Adrenal gland (tissue), 12 donors: ENCODE results near the gene KCTD13. TPM values are rescaled to one million over a fixed set of nuclear protein-coding genes. Genes with fewer than 3 reads are reported as not detected.
"Not testable (repeated sequence)": the region's sequence is repeated elsewhere in the genome, so short reads cannot be mapped to it uniquely, and the experiment has no call there.

Experiments used
- DNase-seq, 7 donors: peaks; one replicate each; pipeline ENCODE4 v3.0.0-alpha.2; 2019 to 2020
- H3K27ac ChIP-seq, 5 donors: fragments of 200-600 bp; sonication (generic) in 4 of 5; 1 replicate in 3 of 5; 2 replicates in 2 of 5; pipeline versions ENCODE4 v1.5.1 to v1.8.0; 2016 to 2020; ENCODE audit warnings: mild to moderate bottlenecking in 1 of 5
- H3K27me3 ChIP-seq: fragments of 200-600 bp; 2 replicates; pipeline ENCODE4 v1.8.0; 2021
- H3K36me3 ChIP-seq, 2 donors: fragments of 200-600 bp; replicated peaks in 1 of 2; 1 replicate in 1 of 2; 2 replicates in 1 of 2; pipeline versions ENCODE4 v1.5.1 to v1.8.0; 2018 to 2022
- H3K4me1 ChIP-seq, 2 donors: fragments of 200-600 bp; replicated peaks in 1 of 2; 1 replicate in 1 of 2; 2 replicates in 1 of 2; pipeline versions ENCODE4 v1.5.1 to v1.8.0; 2018 to 2021
- H3K4me3 ChIP-seq, 4 donors: fragments of 200-600 bp; sonication (generic) in 3 of 4; one replicate each; pipeline ENCODE4 v1.5.1; 2016 to 2018
- H3K9me3 ChIP-seq, 3 donors: fragments of 200-600 bp; sonication (generic) in 1 of 3; replicated peaks in 1 of 3; 1 replicate in 2 of 3; 2 replicates in 1 of 3; pipeline versions ENCODE4 v1.5.1 to v1.8.0; 2016 to 2021
- CTCF ChIP-seq, 6 experiments: fragments of 450-650 bp in 4 of 6; fragments of 200-600 bp in 2 of 6; sonication (generic) in 1 of 6; IDR thresholded peaks; 1 replicate in 5 of 6; 2 replicates in 1 of 6; pipeline versions ENCODE4 v1.5.1 to v1.8.0; 2016 to 2021; ENCODE audit warnings: antibody characterized with exemption in 6 of 6, mild to moderate bottlenecking in 2 of 6, moderate library complexity in 1 of 6
- POLR2A ChIP-seq, 2 donors: fragments of 450-650 bp; IDR thresholded peaks; one replicate each; pipeline ENCODE4 v1.6.1; 2017; ENCODE audit warnings: antibody characterized with exemption in 2 of 2, mild to moderate bottlenecking in 2 of 2, moderate library complexity in 1 of 2
- WGBS, 4 donors: extraction: QIAGEN DNeasy Blood & Tissue Kit in 2 of 4; methylation state at CpG; one replicate each; pipeline versions ENCODE4 v1.1.5 to v1.1.7; 2013 to 2017; 5-methylcytosine and 5-hydroxymethylcytosine counted together
- intact Hi-C, 2 donors: fragments of 100-400 bp; cut with DNase I; formaldehyde crosslinking; loops; one replicate each; pipeline versions ENCODE4 v1.14.1 to v1.15.0; 2022 to 2023
- polyA plus RNA-seq, 3 donors: library from polyadenylated mRNA; stranded (reverse); fragments of 200-250 nt in 2 of 3; fragments of 350-450 nt in 1 of 3; fragmentation: Illumina TruSeq in 1 of 3; extraction: RNeasy Lipid Tissue Mini Kit (QIAGEN cat#74804) in 1 of 3; gene quantifications; one replicate each; pipeline ENCODE4 v1.2.3, GENCODE V29; 2013 to 2014
- total RNA-seq, 9 donors: library from RNA; depleted of rRNA in 4 of 9; stranded (reverse); fragments of >200 nt in 4 of 9; fragments of 120-200 nt in 1 of 9; fragmentation: NEBNext Ultra II Directional in 1 of 9; extraction: Animal tissue kit (Norgen Biotek cat#: 25700) in 1 of 9; gene quantifications; one replicate each; pipeline versions ENCODE4 v1.1.0 to v1.2.4, GENCODE V29; 2013 to 2023
- donor health status: healthy with polysubstance abuse.
- donor health status: Bipolar disorder and iron deficiency.
- donor health status: DM: yes; HTN: yes; CAD: no.
- donor health status: DM: no; HTN: no; CAD: no.
- donor health status: DM: no; HTN: no; CAD: no.
- donor health status: DM: yes; HTN: yes; CAD: no.

Gene KCTD13
- total and polyA plus RNA-seq, 12 donors: 6.2 to 39.4 (median 21.4) TPM

GRCh38 chr16:29891525-29892457 lies 34.2 kb downstream of the KCTD13 start:
- Histone ChIP-seq H3K4me3 (no peak overlapping the region), H3K4me1 (no peaks in the 10 kb centered on the region), H3K36me3 (no peaks in the 10 kb centered on the region), H3K9me3 (no peaks in the 10 kb centered on the region), H3K27ac (no peak overlapping the region), H3K27me3 (no peaks in the 10 kb centered on the region)
- intact Hi-C loops: no loop called here
- no peak for TF ChIP-seq CTCF (IDR thresholded peaks at IDR 0.05)
- TF ChIP-seq POLR2A (IDR thresholded peaks at IDR 0.05): no peak
- WGBS, 4 donors: 70 to 77% (median 74%) methylated on average over 9 to 10 of the region's 10 CpGs
- no peak for DNase-seq

- H3K9me3 ChIP-seq, H3K27me3 ChIP-seq, H3K36me3 ChIP-seq, DNase-seq, H3K4me1 ChIP-seq, H3K27ac ChIP-seq, intact Hi-C loops, H3K4me3 ChIP-seq: not testable (repeated sequence)
- WGBS, 4 donors: 91 to 100% (median 96%) methylated on average over 2 to 3 of the region's 3 CpGs
These were observed 36.7 kb downstream of the KCTD13 start for GRCh38 chr16:29889372-29889771.

GRCh38 chr16:29883987-29884386 lies 42.0 kb downstream of the KCTD13 start:
- TF ChIP-seq POLR2A (IDR thresholded peaks at IDR 0.05) (no peak), CTCF (IDR thresholded peaks at IDR 0.05) (no peak)
- Histone ChIP-seq H3K4me1 (no peaks in the 10 kb centered on the region), H3K4me3 (no peak overlapping the region), H3K36me3 (no peaks in the 10 kb centered on the region), H3K27ac (no peak overlapping the region), H3K27me3 (no peaks in the 10 kb centered on the region), H3K9me3 (no peaks in the 10 kb centered on the region)
- 85 to 92% (median 88%) methylated on average over 5 to 6 of the region's 6 CpGs for WGBS, 4 donors
- DNase-seq: no peak
- intact Hi-C loops: no loop called here

- no peaks in the 10 kb centered on the region for H3K36me3 ChIP-seq
- no peak overlapping the region for H3K27ac ChIP-seq
- no peaks in the 10 kb centered on the region for H3K27me3 ChIP-seq
- peaks cover 0 to 3% of the 10 kb centered on the region in 2 donors for H3K4me1 ChIP-seq
- 90 to 97% (median 95%) methylated on average over 3 of the region's 3 CpGs for WGBS, 4 donors
- H3K9me3 ChIP-seq: no peaks in the 10 kb centered on the region
- no peak overlapping the region for H3K4me3 ChIP-seq
- no peak for TF ChIP-seq CTCF (IDR thresholded peaks at IDR 0.05)
- no peak for TF ChIP-seq POLR2A (IDR thresholded peaks at IDR 0.05)
- DNase-seq: no peak
- intact Hi-C loops: no loop called here
These were observed 45.0 kb downstream of the KCTD13 start for GRCh38 chr16:29881050-29881449.

GRCh38 chr16:29878172-29878571 lies 47.9 kb downstream of the KCTD13 start:
- Histone ChIP-seq H3K27me3 (no peaks in the 10 kb centered on the region), H3K36me3 (no peaks in the 10 kb centered on the region), H3K4me1 (peaks cover 0 to 3% of the 10 kb centered on the region in 2 donors), H3K27ac (no peak overlapping the region), H3K9me3 (no peaks in the 10 kb centered on the region), H3K4me3 (no peak overlapping the region)
- intact Hi-C loops: no loop called here
- WGBS, 4 donors: 90 to 93% (median 92%) methylated on average over 9 to 14 of the region's 14 CpGs
- TF ChIP-seq POLR2A (IDR thresholded peaks at IDR 0.05): no peak
- TF ChIP-seq CTCF (IDR thresholded peaks at IDR 0.05): no peak
- no peak for DNase-seq
